Loucy (cell line): ENCODE measurements around the gene POLD4.

Experiments used
- H2AFZ ChIP-seq: fragments of 200-600 bp; sonication (generic); 2 replicates; pipeline ENCODE4 v1.6.0; 2016; ENCODE audit warnings: antibody characterized with exemption, mild to moderate bottlenecking, low read length, moderate library complexity
- H3F3A ChIP-seq: fragments of 200-600 bp; 2 replicates; pipeline ENCODE4 v1.6.0; 2016; ENCODE audit warnings: antibody characterized with exemption, low read depth, mild to moderate bottlenecking
- H3K27me3 ChIP-seq: fragments of 200-600 bp; sonication (generic); 2 replicates; pipeline ENCODE4 v1.6.1; 2014; ENCODE audit warnings: low read length, mild to moderate bottlenecking; ENCODE audit not compliant: insufficient read depth, poor library complexity, severe bottlenecking
- H3K36me3 ChIP-seq: fragments of 200-600 bp; sonication (generic); 2 replicates; pipeline ENCODE4 v1.6.1; 2016; ENCODE audit warnings: low read length; ENCODE audit not compliant: insufficient read depth
- H3K4me1 ChIP-seq: fragments of 200-600 bp; sonication (generic); 2 replicates; pipeline ENCODE4 v1.5.1; 2014; ENCODE audit warnings: low read length, mild to moderate bottlenecking; ENCODE audit not compliant: insufficient read depth, poor library complexity, severe bottlenecking
- H3K4me2 ChIP-seq: fragments of 200-600 bp; sonication (generic); 2 replicates; pipeline ENCODE4 v1.6.0; 2014; ENCODE audit warnings: antibody characterized with exemption, low read length, low read depth, mild to moderate bottlenecking; ENCODE audit not compliant: poor library complexity, severe bottlenecking
- H3K4me3 ChIP-seq: fragments of 200-600 bp; sonication (generic); 2 replicates; pipeline ENCODE4 v1.5.1; 2014; ENCODE audit warnings: low read length, mild to moderate bottlenecking, mixed read lengths; ENCODE audit not compliant: poor library complexity, severe bottlenecking
- H3K79me2 ChIP-seq: fragments of 200-600 bp; sonication (generic); 2 replicates; pipeline ENCODE4 v1.6.1; 2014; ENCODE audit warnings: low read length; ENCODE audit not compliant: insufficient read depth
- H3K9ac ChIP-seq: fragments of 200-600 bp; sonication (generic); 2 replicates; pipeline ENCODE4 v1.6.0; 2014; ENCODE audit warnings: mild to moderate bottlenecking, low read depth, low read length, moderate library complexity; ENCODE audit not compliant: poor library complexity, severe bottlenecking
- H3K9me2 ChIP-seq: fragments of 200-600 bp; sonication (generic); replicated peaks from 2 replicates; pipeline ENCODE4 v1.6.1; 2016; ENCODE audit warnings: low read depth, low read length, mixed read lengths
- H3K9me3 ChIP-seq: fragments of 200-600 bp; sonication (generic); 2 replicates; pipeline ENCODE4 v1.6.1; 2014; ENCODE audit warnings: mild to moderate bottlenecking, antibody characterized with exemption, low read length, low read depth; ENCODE audit not compliant: insufficient read depth
- H4K20me1 ChIP-seq: fragments of 200-600 bp; sonication (generic); 2 replicates; pipeline ENCODE4 v1.6.0; 2014; ENCODE audit warnings: antibody characterized with exemption, low read length, mild to moderate bottlenecking; ENCODE audit not compliant: insufficient read depth, poor library complexity, severe bottlenecking
- CTCF ChIP-seq: fragments of 200-600 bp; sonication (generic); conservative IDR thresholded peaks from 2 replicates; pipeline ENCODE4 v1.5.1; 2014; ENCODE audit warnings: mild to moderate bottlenecking, antibody characterized with exemption, low read length
- EZH2phosphoT487 ChIP-seq: fragments of 200-600 bp; IDR thresholded peaks from 2 replicates; pipeline ENCODE4 v1.6.1; 2018; ENCODE audit warnings: antibody characterized with exemption, mild to moderate bottlenecking, moderate library complexity, borderline replicate concordance

Gene POLD4

GRCh38 chr11:67345247-67345919, 8.0 kb downstream of the POLD4 start:
- H3K9me3 ChIP-seq, result no peaks in the 10 kb centered on the region
- no peaks in the 10 kb centered on the region for H3K9me2 ChIP-seq
- H2AFZ ChIP-seq, result peak overlapping the region; percentile 17; the same call in 1 of the 2 replicates
- no peaks in the 10 kb centered on the region for H3F3A ChIP-seq
- no peak overlapping the region for H3K4me2 ChIP-seq
- H3K79me2 ChIP-seq, result no peaks in the 10 kb centered on the region
- H3K4me3 ChIP-seq, result no peak overlapping the region
- H3K9ac ChIP-seq, result peak overlapping the region; percentile 20
- H3K27me3 ChIP-seq, result no peaks in the 10 kb centered on the region
- no peaks in the 10 kb centered on the region for H4K20me1 ChIP-seq
- TF ChIP-seq CTCF (no peak), EZH2phosphoT487 (no peak)
- H3K4me1 ChIP-seq, result peaks cover 18% of the 10 kb centered on the region
- H3K36me3 ChIP-seq, result no peaks in the 10 kb centered on the region

GRCh38 chr11:67344264-67344663, 9.1 kb downstream of the POLD4 start:
- Histone ChIP-seq H3K4me1 (peaks cover 18% of the 10 kb centered on the region), H3K4me3 (no peak overlapping the region), H2AFZ (no peak overlapping the region), H3K4me2 (no peak overlapping the region), H3F3A (no peaks in the 10 kb centered on the region), H3K9me3 (no peaks in the 10 kb centered on the region), H3K9ac (peak overlapping the region; percentile 20), H3K9me2 (no peaks in the 10 kb centered on the region), H3K27me3 (no peaks in the 10 kb centered on the region), H3K79me2 (no peaks in the 10 kb centered on the region), H4K20me1 (no peaks in the 10 kb centered on the region), H3K36me3 (no peaks in the 10 kb centered on the region)
- TF ChIP-seq CTCF, result no peak
- no peak for TF ChIP-seq EZH2phosphoT487

- no peaks in the 10 kb centered on the region for H3K27me3 ChIP-seq
- no peaks in the 10 kb centered on the region for H3K9me3 ChIP-seq
- no peak overlapping the region for H3K4me3 ChIP-seq
- no peaks in the 10 kb centered on the region for H3F3A ChIP-seq
- no peak overlapping the region for H2AFZ ChIP-seq
- no peaks in the 10 kb centered on the region for H3K4me1 ChIP-seq
- TF ChIP-seq CTCF (no peak), EZH2phosphoT487 (no peak)
- no peak overlapping the region for H3K9ac ChIP-seq
- H3K79me2 ChIP-seq, result no peaks in the 10 kb centered on the region
- no peaks in the 10 kb centered on the region for H3K36me3 ChIP-seq
- no peaks in the 10 kb centered on the region for H3K9me2 ChIP-seq
- H4K20me1 ChIP-seq, result no peaks in the 10 kb centered on the region
- H3K4me2 ChIP-seq, result no peak overlapping the region
These were observed 16.1 kb downstream of the POLD4 start for GRCh38 chr11:67337257-67337656.
